Fibroblast of lung (primary cell): ENCODE measurements around the gene SLC6A8. TPM values are rescaled to one million over a fixed set of nuclear protein-coding genes. Genes with fewer than 3 reads are reported as not detected.
A peak's percentile ranks its signal among the peaks of the same experiment; 100 is the strongest.

ENCODE experiments used
- DNase-seq, 2 donors: peaks; one replicate each; pipeline versions ENCODE4 v3.0.0 to v3.0.0-alpha.2; 2010; ENCODE audit warnings: low read depth in 2 of 2
- H2AFZ ChIP-seq: 2 replicates; pipeline ENCODE4 v1.5.1; 2012; ENCODE audit warnings: low read length, control low read depth, inconsistent platforms
- H3K27ac ChIP-seq: 2 replicates; pipeline ENCODE4 v1.5.1; 2011; ENCODE audit warnings: low read length, control low read depth; ENCODE audit not compliant: insufficient read depth
- H3K27me3 ChIP-seq: 2 replicates; pipeline ENCODE4 v1.5.1; 2011; ENCODE audit warnings: mild to moderate bottlenecking, low read length; ENCODE audit not compliant: control insufficient read depth, insufficient read depth
- H3K36me3 ChIP-seq: 2 replicates; pipeline ENCODE4 v1.5.1; 2011; ENCODE audit warnings: low read length; ENCODE audit not compliant: control insufficient read depth, insufficient read depth
- H3K4me1 ChIP-seq: 2 replicates; pipeline ENCODE4 v1.5.1; 2011; ENCODE audit warnings: low read length; ENCODE audit not compliant: control insufficient read depth, insufficient read depth; ENCODE audit errors: extremely low read depth
- H3K4me2 ChIP-seq: 2 replicates; pipeline ENCODE4 v1.5.1; 2011; ENCODE audit warnings: low read length, control low read depth; ENCODE audit not compliant: insufficient read depth; ENCODE audit errors: extremely low read depth
- H3K4me3 ChIP-seq, 4 experiments: fragments of 200-600 bp in 1 of 4; sonication (generic) in 1 of 4; replicated peaks in 1 of 4; 2 replicates each; pipeline ENCODE4 v1.5.1; 2011 to 2016; ENCODE audit warnings: low read length in 4 of 4, low read depth in 3 of 4, mild to moderate bottlenecking in 3 of 4, control low read depth in 2 of 4, inconsistent platforms in 1 of 4, mixed read lengths in 1 of 4; ENCODE audit not compliant: insufficient read depth in 1 of 4; ENCODE audit errors: control extremely low read depth in 1 of 4
- H3K79me2 ChIP-seq: 2 replicates; pipeline ENCODE4 v1.5.1; 2012; ENCODE audit warnings: mild to moderate bottlenecking, low read length, inconsistent platforms; ENCODE audit not compliant: control insufficient read depth, insufficient read depth
- H3K9ac ChIP-seq: 2 replicates; pipeline ENCODE4 v1.5.1; 2011; ENCODE audit warnings: mild to moderate bottlenecking, low read length, control low read depth; ENCODE audit not compliant: insufficient read depth
- H3K9me3 ChIP-seq: 2 replicates; pipeline ENCODE4 v1.5.1; 2012; ENCODE audit warnings: low read depth, low read length; ENCODE audit not compliant: control insufficient read depth, insufficient read depth
- H4K20me1 ChIP-seq: 2 replicates; pipeline ENCODE4 v1.5.1; 2011; ENCODE audit warnings: low read length; ENCODE audit not compliant: control insufficient read depth, insufficient read depth; ENCODE audit errors: extremely low read depth
- EZH2 ChIP-seq: IDR thresholded peaks from 2 replicates; pipeline ENCODE4 v1.5.1; 2012; ENCODE audit warnings: low read length, control low read depth, mild to moderate bottlenecking; ENCODE audit errors: missing control alignments
- polyA plus RNA-seq, 2 donors: library from polyadenylated mRNA; depleted of rRNA in 1 of 2; stranded (reverse) in 1 of 2; unstranded in 1 of 2; fragments of >200 nt; gene quantifications; 2 replicates each; pipeline ENCODE4 v1.2.1, GENCODE V29; 2011 to 2012; ENCODE audit warnings: missing spikeins in 1 of 2
- total RNA-seq: library from RNA; depleted of rRNA; stranded (reverse); fragments of >200 nt; gene quantifications from 2 replicates; pipeline ENCODE4 v1.2.1, GENCODE V29; 2014
- TF ChIP-seq, protein P1 (sequence below), 2 donors: IDR thresholded peaks in 1 of 2; conservative IDR thresholded peaks in 1 of 2; 1 replicate in 1 of 2; 2 replicates in 1 of 2; pipeline ENCODE4 v1.5.1; 2011 to 2012; ENCODE audit warnings: low read length in 2 of 2, control low read depth in 1 of 2, inconsistent platforms in 1 of 2, low read depth in 1 of 2, mild to moderate bottlenecking in 1 of 2

The SLC6A8 gene
- total and polyA plus RNA-seq, 2 donors (not counting 1 experiment from before 2014, with no cell fraction given): 7.7 to 11.1 TPM

- H2AFZ ChIP-seq: no peak overlapping the region
- TF ChIP-seq, protein P1, sequence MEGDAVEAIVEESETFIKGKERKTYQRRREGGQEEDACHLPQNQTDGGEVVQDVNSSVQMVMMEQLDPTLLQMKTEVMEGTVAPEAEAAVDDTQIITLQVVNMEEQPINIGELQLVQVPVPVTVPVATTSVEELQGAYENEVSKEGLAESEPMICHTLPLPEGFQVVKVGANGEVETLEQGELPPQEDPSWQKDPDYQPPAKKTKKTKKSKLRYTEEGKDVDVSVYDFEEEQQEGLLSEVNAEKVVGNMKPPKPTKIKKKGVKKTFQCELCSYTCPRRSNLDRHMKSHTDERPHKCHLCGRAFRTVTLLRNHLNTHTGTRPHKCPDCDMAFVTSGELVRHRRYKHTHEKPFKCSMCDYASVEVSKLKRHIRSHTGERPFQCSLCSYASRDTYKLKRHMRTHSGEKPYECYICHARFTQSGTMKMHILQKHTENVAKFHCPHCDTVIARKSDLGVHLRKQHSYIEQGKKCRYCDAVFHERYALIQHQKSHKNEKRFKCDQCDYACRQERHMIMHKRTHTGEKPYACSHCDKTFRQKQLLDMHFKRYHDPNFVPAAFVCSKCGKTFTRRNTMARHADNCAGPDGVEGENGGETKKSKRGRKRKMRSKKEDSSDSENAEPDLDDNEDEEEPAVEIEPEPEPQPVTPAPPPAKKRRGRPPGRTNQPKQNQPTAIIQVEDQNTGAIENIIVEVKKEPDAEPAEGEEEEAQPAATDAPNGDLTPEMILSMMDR (conservative IDR thresholded peaks at IDR 0.05 in 1 of 2, IDR thresholded peaks at IDR 0.05 in 1 of 2; ENCODE audit: low read depth in 1 of 2, low read length in 2 of 2): no peak
- no peak for TF ChIP-seq EZH2
- H3K36me3 ChIP-seq: peaks cover 6% of the 10 kb centered on the region
- H3K27ac ChIP-seq: no peak overlapping the region
- H4K20me1 ChIP-seq: no peaks in the 10 kb centered on the region
- no peak overlapping the region for H3K9ac ChIP-seq
- no peaks in the 10 kb centered on the region for H3K4me1 ChIP-seq
- DNase-seq: no peak
- no peaks in the 10 kb centered on the region for H3K27me3 ChIP-seq
- peaks cover 14% of the 10 kb centered on the region for H3K79me2 ChIP-seq
- no peaks in the 10 kb centered on the region for H3K9me3 ChIP-seq
- H3K4me3 ChIP-seq: no peak overlapping the region
- H3K4me2 ChIP-seq: no peak overlapping the region
These were observed 31.5 kb downstream of the SLC6A8 start for GRCh38 chrX:153719238-153719637.

GRCh38 chrX:153719701-153720100, 32.0 kb downstream of the SLC6A8 start:
- H3K27me3 ChIP-seq: no peaks in the 10 kb centered on the region
- H3K4me3 ChIP-seq: no peak overlapping the region
- H3K9ac ChIP-seq: no peak overlapping the region
- no peaks in the 10 kb centered on the region for H3K9me3 ChIP-seq
- H3K36me3 ChIP-seq: peaks cover 6% of the 10 kb centered on the region
- no peaks in the 10 kb centered on the region for H3K4me1 ChIP-seq
- H2AFZ ChIP-seq: no peak overlapping the region
- H3K4me2 ChIP-seq: no peak overlapping the region
- DNase-seq: no peak
- peaks cover 14% of the 10 kb centered on the region for H3K79me2 ChIP-seq
- no peaks in the 10 kb centered on the region for H4K20me1 ChIP-seq
- TF ChIP-seq, protein P1 (conservative IDR thresholded peaks at IDR 0.05 in 1 of 2, IDR thresholded peaks at IDR 0.05 in 1 of 2; ENCODE audit: low read depth in 1 of 2, low read length in 2 of 2): no peak
- no peak overlapping the region for H3K27ac ChIP-seq

DNA sequence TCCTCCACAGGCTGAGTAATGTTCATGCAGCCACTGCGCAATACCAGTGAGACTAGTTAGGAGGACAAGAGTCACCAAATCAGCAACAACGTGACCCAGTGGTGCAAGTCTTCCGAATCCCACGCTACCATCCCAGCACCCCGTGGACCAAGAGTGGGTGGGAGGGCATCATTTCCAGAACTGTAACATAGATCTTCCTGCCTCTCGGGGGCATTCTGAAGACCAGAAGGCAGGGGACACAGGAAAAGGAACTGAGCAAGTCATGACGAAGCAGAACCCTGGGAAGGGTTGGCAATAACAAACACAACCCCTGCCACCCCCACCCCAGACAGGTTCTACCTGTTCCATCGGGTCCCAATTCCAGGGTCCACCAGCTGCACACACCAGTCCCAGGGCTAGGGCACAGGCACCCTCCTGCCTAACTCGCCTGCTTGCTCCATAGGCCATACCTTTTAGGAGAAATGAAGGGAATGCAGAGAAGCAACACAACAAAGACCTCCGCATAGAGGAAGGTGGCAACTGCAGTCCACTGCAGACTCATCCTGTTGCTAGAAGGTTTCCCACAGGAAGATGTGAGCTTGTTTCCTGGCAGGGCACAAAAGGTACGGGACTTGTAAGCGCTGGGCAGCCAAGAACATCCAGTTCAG, 35.1 kb downstream of the SLC6A8 start:
- peak overlapping the region; percentile 62 for H3K27ac ChIP-seq
- peaks cover 10% of the 10 kb centered on the region for H3K4me1 ChIP-seq
- no peak for DNase-seq
- no peaks in the 10 kb centered on the region for H3K27me3 ChIP-seq
- H3K79me2 ChIP-seq: peaks cover 14% of the 10 kb centered on the region
- H3K4me3 ChIP-seq: peak overlapping the region; percentile 59 to 70 (median 66)
- peak overlapping the region; percentile 87 for H3K4me2 ChIP-seq
- H2AFZ ChIP-seq: no peak overlapping the region
- peak overlapping the region; percentile 61 for H3K9ac ChIP-seq
- TF ChIP-seq, protein P1 (conservative IDR thresholded peaks at IDR 0.05 in 1 of 2, IDR thresholded peaks at IDR 0.05 in 1 of 2; ENCODE audit: low read depth in 1 of 2, low read length in 2 of 2): no peak
- H3K9me3 ChIP-seq: no peaks in the 10 kb centered on the region
- no peaks in the 10 kb centered on the region for H4K20me1 ChIP-seq
- H3K36me3 ChIP-seq: peaks cover 4% of the 10 kb centered on the region
